Adrenal gland (tissue), 5 donors: ENCODE results near the gene SLIT3.

ENCODE experiments used
- CTCF ChIP-seq, 6 experiments: fragments of 450-650 bp in 4 of 6; fragments of 200-600 bp in 2 of 6; sonication (generic) in 1 of 6; IDR thresholded peaks; 1 replicate in 5 of 6; 2 replicates in 1 of 6; pipeline versions ENCODE4 v1.5.1 to v1.8.0; 2016 to 2021; ENCODE audit warnings: antibody characterized with exemption in 6 of 6, mild to moderate bottlenecking in 2 of 6, moderate library complexity in 1 of 6
- POLR2A ChIP-seq, 2 donors: fragments of 450-650 bp; IDR thresholded peaks; one replicate each; pipeline ENCODE4 v1.6.1; 2017; ENCODE audit warnings: antibody characterized with exemption in 2 of 2, mild to moderate bottlenecking in 2 of 2, moderate library complexity in 1 of 2
- donor health status: DM: no; HTN: no; CAD: no.

- TF ChIP-seq POLR2A (IDR thresholded peaks at IDR 0.05) (no peak), CTCF (IDR thresholded peaks at IDR 0.05) (no peak)
Measured at GRCh38 chr5:168872246-168872645, 428.7 kb downstream of the SLIT3 start.
